Muscle layer of duodenum (tissue), 2 donors: Measurements from ENCODE around the gene GLP2R.
A peak's percentile ranks its signal among the peaks of the same experiment; 100 is the strongest.

Experiments used
- H3K27ac ChIP-seq: one replicate; pipeline ENCODE4 v1.7.0; 2013; ENCODE audit warnings: mild to moderate bottlenecking, low read length
- H3K27me3 ChIP-seq: one replicate; pipeline ENCODE4 v1.7.0; 2013; ENCODE audit warnings: low read depth, mild to moderate bottlenecking, control low read depth, low read length
- H3K36me3 ChIP-seq, 2 donors: one replicate each; pipeline ENCODE4 v1.7.0; 2013; ENCODE audit warnings: low read length in 2 of 2, control low read depth in 1 of 2, mild to moderate bottlenecking in 1 of 2; ENCODE audit not compliant: insufficient read depth in 2 of 2, control insufficient read depth in 1 of 2
- H3K4me1 ChIP-seq, 2 donors: one replicate each; pipeline ENCODE4 v1.7.0; 2013; ENCODE audit warnings: low read length in 2 of 2, mild to moderate bottlenecking in 2 of 2, control low read depth in 1 of 2, moderate library complexity in 1 of 2; ENCODE audit not compliant: insufficient read depth in 2 of 2, control insufficient read depth in 1 of 2
- H3K4me3 ChIP-seq, 2 donors: one replicate each; pipeline ENCODE4 v1.7.0; 2013; ENCODE audit warnings: low read length in 2 of 2, low read depth in 1 of 2, mild to moderate bottlenecking in 1 of 2
- H3K9me3 ChIP-seq, 2 donors: one replicate each; pipeline ENCODE4 v1.7.0; 2013; ENCODE audit warnings: low read length in 2 of 2, control low read depth in 1 of 2, mild to moderate bottlenecking in 1 of 2; ENCODE audit not compliant: control insufficient read depth in 1 of 2
- donor health status: healthy.

Gene GLP2R

DNA sequence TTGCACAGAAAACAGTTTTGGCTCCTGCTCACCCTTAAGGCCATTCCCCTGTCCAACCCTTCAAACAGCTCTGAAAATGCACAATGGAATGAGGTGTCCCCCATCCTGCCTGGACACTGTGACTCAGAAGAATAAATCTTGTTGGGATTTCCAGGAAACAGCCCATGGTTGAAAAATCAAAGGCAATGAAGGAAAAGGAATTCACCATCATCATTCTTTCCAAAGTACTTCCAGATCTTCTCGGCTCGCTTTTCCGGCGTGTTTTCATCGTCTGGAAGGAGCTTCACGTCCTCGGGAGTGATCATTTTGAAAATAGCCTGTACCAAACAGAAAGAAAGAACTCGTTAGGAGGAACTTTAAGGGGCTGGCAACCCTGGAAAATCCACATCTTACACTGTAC lies 75.1 kb downstream of the GLP2R start:
- Histone ChIP-seq H3K27ac (peak overlapping the region; percentile 1), H3K4me3 (no peak overlapping the region), H3K27me3 (no peaks in the 10 kb centered on the region), H3K9me3 (no peaks in the 10 kb centered on the region), H3K4me1 (peaks cover 4 to 15% of the 10 kb centered on the region in 2 donors), H3K36me3 (no peaks in the 10 kb centered on the region)

DNA sequence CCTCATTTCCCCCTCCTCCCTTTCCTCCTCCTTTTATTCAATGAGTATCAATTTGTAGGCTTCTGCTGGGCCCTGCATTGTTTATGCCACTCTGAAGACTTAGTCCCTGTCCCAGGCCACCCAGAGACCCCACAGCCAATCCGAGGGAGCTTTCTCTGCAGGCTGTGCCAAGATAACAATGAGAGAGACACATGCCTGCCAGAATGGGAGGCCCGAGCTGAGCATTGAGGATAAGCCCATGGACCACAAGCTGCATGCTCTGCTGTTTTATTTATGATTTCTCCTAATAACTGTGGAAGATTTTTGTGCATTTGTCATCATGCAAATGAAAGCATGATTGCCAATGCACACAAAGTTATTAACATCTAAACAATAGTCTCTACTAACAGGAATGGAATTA lies 76.4 kb downstream of the GLP2R start:
- Histone ChIP-seq H3K27ac (no peak overlapping the region), H3K36me3 (no peaks in the 10 kb centered on the region)

DNA sequence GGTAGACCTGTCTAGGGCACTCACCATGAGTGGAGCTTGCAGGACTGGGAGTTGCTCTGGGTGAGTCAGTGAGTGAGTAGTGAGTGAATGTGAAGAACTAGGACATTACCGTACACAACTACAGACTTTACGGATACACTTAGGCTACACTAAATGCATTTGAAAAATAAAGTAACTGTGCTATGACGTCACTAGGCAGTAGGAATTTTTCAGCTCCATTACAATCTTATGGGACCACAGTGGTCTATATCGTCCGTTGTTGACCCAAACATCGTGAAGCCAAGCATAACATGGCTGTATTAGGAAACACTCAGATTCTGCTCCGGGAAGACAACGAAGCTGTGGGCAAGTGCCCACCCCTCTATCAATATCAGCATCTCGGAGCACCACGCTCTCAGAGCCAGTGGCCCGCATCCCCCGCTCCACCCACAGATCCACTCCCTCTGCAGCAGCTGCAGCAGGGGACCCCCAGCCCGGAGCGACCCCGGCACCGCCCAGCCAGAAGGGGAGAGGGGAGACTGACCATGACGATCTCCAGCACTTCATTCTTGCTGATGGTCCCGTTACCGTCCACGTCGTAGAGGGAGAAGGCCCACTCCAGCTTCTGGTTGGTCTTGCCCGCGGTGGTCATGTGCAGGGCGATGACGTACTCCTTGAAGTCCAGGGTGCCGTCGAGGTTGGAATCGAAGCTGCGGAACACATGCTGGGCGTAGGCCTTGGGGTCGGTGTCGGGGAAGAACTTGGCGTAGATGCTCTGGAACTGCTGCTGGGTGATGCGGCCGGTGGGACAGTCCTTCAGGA lies 78.8 kb downstream of the GLP2R start:
- peaks cover 4 to 20% of the 10 kb centered on the region in 2 donors for H3K4me1 ChIP-seq
- H3K27me3 ChIP-seq = no peaks in the 10 kb centered on the region
- H3K4me3 ChIP-seq = no peak overlapping the region
- H3K9me3 ChIP-seq = no peaks in the 10 kb centered on the region
- no peak overlapping the region for H3K27ac ChIP-seq
- no peaks in the 10 kb centered on the region for H3K36me3 ChIP-seq

More for the DNA sequence above, 76.4 kb downstream of the GLP2R start:
- Histone ChIP-seq H3K4me3 (no peak overlapping the region), H3K27me3 (no peaks in the 10 kb centered on the region), H3K4me1 (peaks cover 4 to 15% of the 10 kb centered on the region in 2 donors), H3K9me3 (no peaks in the 10 kb centered on the region)

DNA sequence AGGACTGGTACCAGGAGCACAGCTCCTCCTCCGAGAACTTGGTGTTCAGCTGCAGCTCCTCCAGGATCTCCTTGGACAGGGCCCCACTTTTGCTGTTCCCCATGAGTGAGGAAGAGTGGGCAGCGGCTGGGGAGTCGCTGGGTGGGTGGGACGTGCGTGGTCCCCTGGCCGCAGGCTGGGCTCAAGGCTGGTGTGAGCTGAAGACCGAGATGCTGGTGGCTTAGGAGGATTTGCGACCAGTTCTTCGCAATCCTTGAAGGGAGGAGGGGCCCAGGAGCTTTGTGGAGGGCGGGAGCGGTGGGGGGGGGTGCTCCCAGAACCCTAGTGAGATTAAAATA lies 79.3 kb downstream of the GLP2R start, which contains the start of gene RCVRN:
TSS of gene RCVRN (minus strand) at position 194 of the 338 bp plus-strand sequence. CDS start at position 103, 91 bp downstream.
- Histone ChIP-seq H3K27ac (no peak within 1 kb of the TSS), H3K4me1 (peaks cover 4 to 14% of the 10 kb centered on the region in 2 donors)

DNA sequence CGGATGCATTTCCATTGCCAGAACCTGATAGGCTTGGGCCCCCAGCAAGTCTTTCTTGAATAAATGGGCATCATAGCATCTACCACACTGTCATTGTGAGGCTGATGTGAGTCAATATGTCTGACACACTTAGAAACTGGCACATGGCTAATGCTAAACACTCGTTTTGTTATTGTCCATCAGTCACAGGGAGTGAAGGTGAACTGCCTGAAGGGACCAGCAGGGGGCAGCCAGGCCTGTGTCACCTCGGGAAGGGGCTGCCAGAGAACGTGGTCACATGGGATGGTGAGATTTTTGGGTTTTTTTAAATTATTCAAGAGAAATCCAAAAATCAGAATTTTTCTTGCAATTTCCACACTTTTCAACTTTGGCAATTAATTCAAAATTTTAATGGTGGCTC lies 80.2 kb downstream of the GLP2R start:
- no peaks in the 10 kb centered on the region for H3K36me3 ChIP-seq
- H3K4me3 ChIP-seq = no peak overlapping the region
- no peak overlapping the region for H3K27ac ChIP-seq
- H3K27me3 ChIP-seq = no peaks in the 10 kb centered on the region
- peaks cover 0 to 8% of the 10 kb centered on the region in 2 donors for H3K4me1 ChIP-seq
- no peaks in the 10 kb centered on the region for H3K9me3 ChIP-seq

More for the DNA sequence above, 79.3 kb downstream of the GLP2R start, which contains the start of gene RCVRN:
- H3K27me3 ChIP-seq = no peaks in the 10 kb centered on the region
- no peaks in the 10 kb centered on the region for H3K9me3 ChIP-seq
- H3K4me3 ChIP-seq = no peak within 1 kb of the TSS
- no peaks in the 10 kb centered on the region for H3K36me3 ChIP-seq

DNA sequence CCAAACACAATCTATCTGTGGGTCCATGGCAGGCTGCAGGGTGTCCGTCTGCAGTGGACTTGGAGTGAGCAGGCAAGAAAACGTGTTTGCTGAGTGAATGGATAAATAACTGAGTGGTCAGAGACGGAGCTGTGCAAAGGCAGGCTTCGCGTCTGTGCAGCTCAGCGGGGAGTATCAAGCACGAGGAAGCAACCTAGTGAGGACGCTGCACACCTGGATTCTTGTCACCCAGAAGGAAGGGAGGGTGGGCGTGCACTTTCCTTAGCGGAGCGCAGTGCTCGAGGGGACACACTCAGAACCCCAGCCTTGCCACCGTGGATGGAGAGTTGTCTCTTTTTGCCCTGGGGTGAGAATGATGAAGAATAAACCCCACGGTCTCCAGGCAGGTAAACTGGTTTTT lies 80.9 kb downstream of the GLP2R start:
- H3K36me3 ChIP-seq = no peaks in the 10 kb centered on the region
- no peaks in the 10 kb centered on the region for H3K9me3 ChIP-seq
- no peaks in the 10 kb centered on the region for H3K27me3 ChIP-seq
- peaks cover 0 to 8% of the 10 kb centered on the region in 2 donors for H3K4me1 ChIP-seq
- no peak overlapping the region for H3K27ac ChIP-seq
- H3K4me3 ChIP-seq = no peak overlapping the region

DNA sequence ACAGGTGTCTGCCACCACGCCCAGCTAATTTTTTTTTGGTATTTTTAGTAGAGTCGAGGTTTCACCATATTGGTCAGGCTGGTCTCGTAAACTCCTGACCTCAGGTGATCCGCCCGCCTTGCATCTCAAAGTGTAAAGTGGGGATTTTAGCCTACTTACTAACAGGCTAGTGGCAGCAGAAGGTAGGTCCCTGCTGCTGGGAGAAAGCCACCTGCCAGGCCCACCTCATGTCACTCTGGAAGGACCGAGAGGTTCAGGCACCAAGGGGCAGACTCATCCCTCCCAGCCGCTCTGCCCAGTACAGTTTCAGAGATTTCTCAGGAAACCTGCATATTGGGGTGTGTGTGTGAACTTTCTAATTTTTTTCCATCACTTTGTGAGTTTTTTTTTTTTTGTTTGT lies 81.4 kb downstream of the GLP2R start:
- H3K4me1 ChIP-seq = peaks cover 0 to 8% of the 10 kb centered on the region in 2 donors
- H3K4me3 ChIP-seq = no peak overlapping the region
- H3K36me3 ChIP-seq = no peaks in the 10 kb centered on the region
- H3K27me3 ChIP-seq = no peaks in the 10 kb centered on the region
- no peak overlapping the region for H3K27ac ChIP-seq
- no peaks in the 10 kb centered on the region for H3K9me3 ChIP-seq

DNA sequence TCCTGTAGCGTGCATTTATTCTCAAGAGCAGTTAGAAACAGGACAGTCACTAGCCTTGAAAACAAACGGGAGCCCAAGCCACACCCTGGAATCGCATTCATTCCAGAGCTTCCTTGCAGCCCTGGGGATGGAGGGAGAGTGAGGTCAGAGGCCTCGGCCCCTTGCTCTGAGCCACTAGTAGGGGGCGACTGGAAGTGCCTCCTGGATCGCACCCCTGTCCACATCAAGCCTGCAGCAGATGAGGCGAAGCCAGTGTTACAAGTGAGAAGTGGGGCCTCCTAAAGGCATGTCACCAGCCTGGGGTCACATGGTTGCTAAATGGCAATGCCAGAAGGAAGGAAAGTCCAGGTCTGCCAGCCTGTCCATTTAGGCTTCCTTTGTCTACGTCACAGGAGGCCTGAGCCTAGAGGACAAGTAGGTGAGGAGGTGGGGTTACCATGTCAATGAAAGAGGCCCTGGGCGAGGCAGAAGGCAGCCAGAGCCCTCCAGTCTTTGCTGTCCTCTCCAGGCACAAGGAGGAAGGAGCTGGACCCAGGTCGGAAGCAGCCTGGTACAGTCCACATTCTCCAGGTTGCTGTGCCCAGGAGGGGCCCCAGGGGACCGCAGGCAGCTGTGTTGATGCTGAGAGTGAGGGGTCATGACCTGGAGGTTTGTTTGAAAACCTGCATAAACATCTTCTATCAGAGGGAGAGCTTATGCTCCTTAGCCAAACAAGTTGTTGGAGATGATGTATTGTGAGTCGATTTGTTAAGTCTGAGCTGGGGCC lies 82.3 kb downstream of the GLP2R start:
- Histone ChIP-seq H3K36me3 (no peaks in the 10 kb centered on the region), H3K27ac (no peak overlapping the region), H3K9me3 (no peaks in the 10 kb centered on the region), H3K4me3 (no peak overlapping the region), H3K4me1 (peaks cover 0 to 8% of the 10 kb centered on the region in 2 donors), H3K27me3 (no peaks in the 10 kb centered on the region)

DNA sequence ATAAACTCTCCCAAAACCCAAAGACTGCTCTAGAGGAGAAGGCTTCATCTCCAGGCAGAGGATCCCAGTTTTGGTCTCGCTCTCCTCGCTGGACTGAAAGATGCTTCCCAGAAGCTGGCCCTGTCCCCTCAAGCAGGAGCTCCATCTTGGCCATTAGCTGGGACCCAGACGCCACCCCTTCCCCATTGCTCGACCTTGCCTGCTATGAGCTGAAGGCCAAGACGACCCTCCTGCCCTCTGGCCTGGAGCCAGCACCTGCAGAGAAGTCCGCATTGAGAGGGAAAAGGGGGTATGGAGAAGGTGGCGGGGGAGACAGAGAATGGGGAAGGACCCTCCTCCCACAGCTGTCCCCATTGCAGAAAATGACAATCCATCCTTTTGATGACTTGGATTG lies 82.9 kb downstream of the GLP2R start:
- Histone ChIP-seq H3K36me3 (no peaks in the 10 kb centered on the region), H3K4me1 (peaks cover 0 to 8% of the 10 kb centered on the region in 2 donors), H3K4me3 (no peak overlapping the region), H3K9me3 (no peaks in the 10 kb centered on the region), H3K27ac (no peak overlapping the region), H3K27me3 (no peaks in the 10 kb centered on the region)

DNA sequence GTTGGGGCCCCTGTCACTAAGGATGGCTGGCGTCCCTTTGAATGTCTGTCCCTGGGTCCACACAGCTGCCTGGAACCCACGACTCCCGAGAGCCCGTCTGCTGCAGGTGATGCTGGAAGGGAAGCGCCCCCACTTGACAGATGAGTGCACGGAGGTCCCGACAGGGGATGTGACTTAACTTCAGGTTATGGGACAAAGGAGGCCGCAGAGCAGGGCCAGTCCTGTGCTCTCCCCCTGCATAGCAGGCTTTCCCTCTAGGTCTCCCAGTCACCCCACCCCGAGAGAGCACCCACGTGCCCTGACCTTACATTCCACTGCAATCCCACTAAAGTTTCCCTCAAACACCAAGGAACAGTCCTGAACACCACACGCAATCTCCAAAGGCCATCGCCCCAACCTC lies 85.4 kb downstream of the GLP2R start:
- Histone ChIP-seq H3K4me3 (no peak overlapping the region), H3K36me3 (peaks cover 5 to 17% of the 10 kb centered on the region in 2 donors), H3K27me3 (no peaks in the 10 kb centered on the region), H3K4me1 (peaks cover 0 to 8% of the 10 kb centered on the region in 2 donors), H3K9me3 (no peaks in the 10 kb centered on the region), H3K27ac (no peak overlapping the region)
